Stimulated activated CD8-positive, alpha-beta memory T cell treated with anti-CD3 and anti-CD28 coated beads, Interleukin-15, amount 100 ng/mL, for 24 hours (primary cell): Measurements from ENCODE around the gene BMPR2.

Experiments
- DNase-seq: peaks from one replicate; pipeline ENCODE4 v3.0.0-alpha.2; 2020; ENCODE audit warnings: low read depth

Gene BMPR2

GRCh38 chr2:202599911-202600310, 223.8 kb downstream of the BMPR2 start:
- DNase-seq, result no peak

DNA sequence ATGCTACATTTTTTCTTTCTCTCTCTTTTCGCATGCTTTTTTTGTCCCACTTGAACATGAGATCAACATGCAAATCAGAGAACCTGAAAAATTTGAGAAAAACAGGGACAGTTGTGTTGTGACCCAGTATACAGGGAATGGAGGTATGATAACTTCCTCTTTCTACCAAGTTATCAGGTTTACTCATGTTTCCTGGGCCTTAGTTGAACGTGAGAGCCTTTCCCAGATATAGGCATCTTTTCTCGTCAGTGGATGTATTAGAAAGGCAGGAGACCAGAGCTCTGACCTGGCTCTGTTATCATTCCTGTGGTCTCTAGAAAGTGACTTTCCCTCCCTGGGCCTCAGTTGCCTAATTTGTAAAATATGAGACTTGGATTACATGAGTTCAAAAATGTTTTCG, 228.6 kb downstream of the BMPR2 start:
- no peak for DNase-seq

DNA sequence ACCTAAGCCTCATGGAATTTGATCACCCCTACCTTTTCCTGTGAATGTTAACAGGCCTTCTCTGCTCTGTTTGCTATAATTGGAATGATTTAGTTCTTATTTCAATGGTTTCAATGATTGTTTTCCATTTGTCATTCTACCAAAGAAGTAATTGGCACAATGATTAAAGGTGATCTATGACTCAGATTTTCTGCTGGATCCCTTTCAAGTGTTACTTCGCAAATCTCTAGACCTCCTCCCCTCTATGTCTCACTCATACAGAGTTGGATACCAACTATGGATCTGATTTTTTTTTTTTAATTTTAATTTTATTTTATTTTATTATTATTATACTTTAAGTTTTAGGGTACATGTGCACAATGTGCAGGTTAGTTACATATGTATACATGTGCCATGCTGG, 229.0 kb downstream of the BMPR2 start:
- no peak for DNase-seq

DNA sequence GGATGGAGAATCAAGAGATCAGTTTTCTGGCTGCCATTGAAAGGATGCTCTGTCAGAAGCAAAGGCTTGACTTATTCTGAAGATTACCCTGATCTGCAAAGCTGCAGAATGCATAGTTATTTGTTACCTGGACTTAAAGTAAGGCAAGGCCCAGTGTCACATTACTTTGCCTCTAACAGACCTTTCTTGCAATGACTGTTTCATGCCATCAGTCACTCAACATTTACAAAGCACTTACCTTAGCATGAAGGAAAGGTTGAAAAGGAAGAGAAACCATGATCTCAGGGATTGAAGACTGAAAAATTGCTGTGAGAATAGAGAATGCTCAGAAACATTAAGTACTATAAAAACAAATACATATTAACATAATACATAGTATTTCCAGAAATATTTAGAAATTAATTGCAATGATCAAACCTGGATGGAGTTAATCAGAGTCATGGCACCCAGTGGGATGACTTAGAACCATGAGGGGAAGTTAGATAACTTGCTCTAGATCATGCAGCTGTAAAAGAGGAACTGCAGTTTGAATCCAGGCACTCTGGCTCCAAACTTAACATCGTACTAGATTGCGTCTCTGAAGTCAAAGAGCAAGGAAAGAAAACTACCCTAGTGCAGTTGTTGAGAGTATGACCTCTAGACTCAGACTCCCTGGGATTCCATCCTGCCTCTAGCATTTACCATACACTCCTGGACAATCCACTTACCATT, 232.2 kb downstream of the BMPR2 start:
- DNase-seq, result no peak

GRCh38 chr2:202609381-202610145, 233.4 kb downstream of the BMPR2 start:
- DNase-seq, result no peak

- no peak for DNase-seq
Measured at GRCh38 chr2:202610380-202610779, 234.3 kb downstream of the BMPR2 start.

DNA sequence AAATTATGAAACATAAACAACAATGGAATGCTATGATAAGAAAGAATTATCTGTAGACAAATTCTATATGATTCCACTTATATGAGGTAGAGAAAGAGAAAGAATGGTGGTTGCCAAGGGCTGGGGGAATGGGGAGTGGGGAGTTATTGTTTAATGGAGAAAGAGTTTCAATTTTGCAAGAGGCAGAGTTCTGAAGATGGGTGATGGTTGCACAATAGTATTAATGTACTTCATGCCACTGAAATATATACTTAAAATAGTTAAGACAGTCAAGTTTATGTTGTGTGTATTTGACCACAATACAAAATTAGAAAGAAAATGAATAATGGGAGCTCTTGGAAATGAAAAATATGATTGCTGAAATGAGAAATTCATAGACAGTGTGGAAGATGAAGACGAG, 236.0 kb downstream of the BMPR2 start:
- no peak for DNase-seq

GRCh38 chr2:202613479-202613878, 237.4 kb downstream of the BMPR2 start:
- DNase-seq, result no peak
